Kidney (tissue), 14 donors: ENCODE measurements around the gene EIF4A3. TPM values are rescaled to one million over a fixed set of nuclear protein-coding genes. Genes with fewer than 3 reads are reported as not detected.

Experiments used
- DNase-seq, 5 donors: peaks; one replicate each; pipeline ENCODE4 v3.0.0-alpha.2; 2013 to 2020
- FAIRE-seq: peaks from 2 replicates; lab custom pipeline; 2012; peaks lifted over from hg19 to GRCh38; lab: Jason Lieb, UNC
- H3K27ac ChIP-seq, 2 donors: one replicate each; pipeline ENCODE4 v1.7.0; 2013; ENCODE audit warnings: low read depth in 2 of 2, low read length in 2 of 2, inconsistent platforms in 1 of 2
- H3K27me3 ChIP-seq: one replicate; pipeline ENCODE4 v1.7.1; 2013; ENCODE audit warnings: low read length, inconsistent platforms; ENCODE audit not compliant: control insufficient read depth, insufficient read depth
- H3K36me3 ChIP-seq, 3 donors: one replicate each; pipeline versions ENCODE4 v1.7.0 to v1.7.1; 2013; ENCODE audit warnings: low read length in 3 of 3, control low read depth in 1 of 3, inconsistent platforms in 1 of 3; ENCODE audit not compliant: insufficient read depth in 3 of 3, control insufficient read depth in 2 of 3
- H3K4me1 ChIP-seq, 3 donors: one replicate each; pipeline versions ENCODE4 v1.7.0 to v1.7.1; 2013; ENCODE audit warnings: low read length in 3 of 3, inconsistent platforms in 1 of 3, low read depth in 1 of 3; ENCODE audit not compliant: control insufficient read depth in 2 of 3, insufficient read depth in 2 of 3
- H3K4me3 ChIP-seq, 3 donors: one replicate each; pipeline versions ENCODE4 v1.7.0 to v1.8.1; 2013; ENCODE audit warnings: low read length in 3 of 3, control low read depth in 1 of 3, inconsistent platforms in 1 of 3
- H3K9ac ChIP-seq, 3 donors: one replicate each; pipeline versions ENCODE4 v1.7.0 to v1.7.1; 2013; ENCODE audit warnings: low read length in 3 of 3, control low read depth in 1 of 3, inconsistent platforms in 1 of 3
- H3K9me3 ChIP-seq, 3 donors: one replicate each; pipeline versions ENCODE4 v1.7.0 to v1.7.1; 2013; ENCODE audit warnings: low read length in 3 of 3, control low read depth in 1 of 3, inconsistent platforms in 1 of 3; ENCODE audit not compliant: control insufficient read depth in 2 of 3, insufficient read depth in 1 of 3
- CTCF ChIP-seq: IDR thresholded peaks from 3 replicates; pipeline ENCODE4 v1.5.1; 2012; ENCODE audit warnings: mild to moderate bottlenecking, moderate library complexity, borderline replicate concordance; ENCODE audit not compliant: insufficient read depth; ENCODE audit errors: extremely low read depth
- intact Hi-C: fragments of 100-400 bp; cut with DNase I; formaldehyde crosslinking; loops from one replicate; pipeline ENCODE4 v1.11.1; 2022
- polyA plus RNA-seq: library from polyadenylated mRNA; stranded (reverse); fragments of 350-450 nt; fragmentation: Illumina TruSeq; extraction: RNeasy Lipid Tissue Mini Kit (QIAGEN cat#74804); gene quantifications from one replicate; pipeline ENCODE4 v1.2.3, GENCODE V29; 2014; ENCODE audit warnings: low read depth, low replicate concordance; ENCODE audit not compliant: insufficient read depth
- total RNA-seq: library from RNA; stranded (reverse); fragmentation: NEBNext Ultra II Directional; extraction: Animal tissue kit (Norgen Biotek cat#: 25700); gene quantifications from one replicate; pipeline ENCODE4 v1.2.1, GENCODE V29; 2021
- donor health status: control.
- donor health status: control.
- donor health status: control.
- donor health status: control.
- donor health status: control.
- donor health status: DM: yes; HTN: yes; CAD: no.
- donor health status: Normal renal cell carcinoma (clear cell type).

The EIF4A3 gene
- total and polyA plus RNA-seq, 2 donors from 2014 or later = 63.6 to 75.0 TPM

GRCh38 chr17:80124351-80124981 lies 22.5 kb downstream of the EIF4A3 start:
- no peaks in the 10 kb centered on the region for H3K27me3 ChIP-seq
- H3K9ac ChIP-seq = no peak overlapping the region
- no peaks in the 10 kb centered on the region for H3K9me3 ChIP-seq
- H3K36me3 ChIP-seq = no peaks in the 10 kb centered on the region
- peaks cover 0 to 4% (median 0%) of the 10 kb centered on the region in 3 donors for H3K4me1 ChIP-seq
- H3K27ac ChIP-seq = no peak overlapping the region
- no peak for TF ChIP-seq CTCF
- DNase-seq = peak in 3 of 5 donors; percentile 57 to 75 (median 69)
- intact Hi-C loops = no loop called here
- no peak overlapping the region for H3K4me3 ChIP-seq
- no peak for FAIRE-seq

GRCh38 chr17:80123791-80124190 lies 23.1 kb downstream of the EIF4A3 start:
- DNase-seq (no peak), FAIRE-seq (no peak)
- Histone ChIP-seq H3K4me1 (peaks cover 0 to 4% (median 0%) of the 10 kb centered on the region in 3 donors), H3K9ac (no peak overlapping the region), H3K9me3 (no peaks in the 10 kb centered on the region), H3K36me3 (no peaks in the 10 kb centered on the region), H3K4me3 (no peak overlapping the region), H3K27ac (no peak overlapping the region), H3K27me3 (no peaks in the 10 kb centered on the region)
- intact Hi-C loops = no loop called here
- no peak for TF ChIP-seq CTCF

DNA sequence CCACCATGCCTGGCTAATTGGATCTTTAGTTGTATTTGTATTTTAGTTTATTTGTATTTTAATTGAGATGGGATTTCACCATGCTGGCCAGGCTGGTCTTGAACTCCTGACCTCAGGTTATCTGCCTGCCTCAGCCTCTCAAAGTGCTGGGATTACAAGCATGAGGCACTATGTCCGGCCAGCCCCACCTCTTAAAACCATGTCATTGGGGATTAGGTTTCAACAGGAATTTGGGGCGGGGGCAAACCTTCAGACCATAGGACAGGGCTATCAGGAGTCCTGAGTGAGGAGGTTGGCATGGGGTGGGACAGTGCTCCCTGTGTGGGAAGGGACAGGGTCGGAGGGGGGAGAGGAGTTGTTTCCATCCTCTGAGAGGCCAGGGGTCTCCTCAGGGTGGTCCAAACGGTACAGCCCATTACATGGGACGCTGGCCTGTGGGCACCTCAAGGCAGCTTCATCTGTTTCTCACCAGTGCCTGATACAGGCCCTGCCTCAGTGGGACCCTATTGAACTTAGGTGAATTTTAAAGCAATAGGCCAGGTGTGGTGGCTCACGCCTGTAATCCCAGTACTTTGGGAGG lies 23.9 kb downstream of the EIF4A3 start:
- Histone ChIP-seq H3K4me1 (peaks cover 0 to 4% (median 0%) of the 10 kb centered on the region in 3 donors), H3K4me3 (no peak overlapping the region), H3K9me3 (no peaks in the 10 kb centered on the region), H3K27me3 (no peaks in the 10 kb centered on the region), H3K27ac (no peak overlapping the region), H3K9ac (no peak overlapping the region), H3K36me3 (no peaks in the 10 kb centered on the region)
- intact Hi-C loops = no loop called here
- no peak for FAIRE-seq
- no peak for DNase-seq
- no peak for TF ChIP-seq CTCF
